DMS53 (cell line): ENCODE measurements around the gene ATP2B2.

Source experiments
- DNase-seq: peaks from one replicate; lab custom pipeline; 2025; lab: John Stamatoyannopoulos, UW

ATP2B2 gene

GRCh38 chr3:10426346-10427220 lies 78.8 kb downstream of the ATP2B2 start:
- no peak for DNase-seq

GRCh38 chr3:10423171-10423882 lies 82.1 kb downstream of the ATP2B2 start:
- no peak for DNase-seq

- DNase-seq: no peak
Measured at GRCh38 chr3:10421996-10422395, 83.4 kb downstream of the ATP2B2 start.

- no peak for DNase-seq
Measured at GRCh38 chr3:10420745-10421475, 84.5 kb downstream of the ATP2B2 start.

GRCh38 chr3:10419637-10420232 lies 85.7 kb downstream of the ATP2B2 start:
- no peak for DNase-seq

GRCh38 chr3:10417847-10418246 lies 87.5 kb downstream of the ATP2B2 start:
- DNase-seq: peak; percentile 17

- no peak for DNase-seq
Measured at GRCh38 chr3:10416730-10417300, 88.6 kb downstream of the ATP2B2 start.

GRCh38 chr3:10413041-10413440 lies 92.3 kb downstream of the ATP2B2 start:
- no peak for DNase-seq

GRCh38 chr3:10411598-10412332 lies 93.6 kb downstream of the ATP2B2 start:
- no peak for DNase-seq

- DNase-seq: no peak
Measured at GRCh38 chr3:10410383-10411002, 94.9 kb downstream of the ATP2B2 start.

- DNase-seq: no peak
Measured at GRCh38 chr3:10408680-10409079, 96.7 kb downstream of the ATP2B2 start.

GRCh38 chr3:10407361-10407760 lies 98.0 kb downstream of the ATP2B2 start:
- DNase-seq: no peak

- DNase-seq: no peak
Measured at GRCh38 chr3:10406414-10406813, 99.0 kb downstream of the ATP2B2 start.

- no peak for DNase-seq
Measured at GRCh38 chr3:10405816-10406215, 99.6 kb downstream of the ATP2B2 start.

- DNase-seq: no peak
Measured at GRCh38 chr3:10404876-10405275, 100.5 kb downstream of the ATP2B2 start.

- DNase-seq: no peak
Measured at GRCh38 chr3:10404377-10404776, 101.0 kb downstream of the ATP2B2 start.

- DNase-seq: no peak
Measured at GRCh38 chr3:10401990-10402761, 103.2 kb downstream of the ATP2B2 start.

- no peak for DNase-seq
Measured at GRCh38 chr3:10400749-10401495, 104.5 kb downstream of the ATP2B2 start.
